Stimulated activated CD8-positive, alpha-beta memory T cell treated with anti-CD3 and anti-CD28 coated beads, Interleukin-12 subunit alpha, Interleukin-12 subunit beta, amount 100 ng/mL, for 24 hours (primary cell): ENCODE measurements around the gene CTDSPL.

Experiments used
- DNase-seq: peaks from one replicate; pipeline ENCODE4 v3.0.0-alpha.2; 2020; ENCODE audit errors: extremely low read depth

Gene CTDSPL

DNA sequence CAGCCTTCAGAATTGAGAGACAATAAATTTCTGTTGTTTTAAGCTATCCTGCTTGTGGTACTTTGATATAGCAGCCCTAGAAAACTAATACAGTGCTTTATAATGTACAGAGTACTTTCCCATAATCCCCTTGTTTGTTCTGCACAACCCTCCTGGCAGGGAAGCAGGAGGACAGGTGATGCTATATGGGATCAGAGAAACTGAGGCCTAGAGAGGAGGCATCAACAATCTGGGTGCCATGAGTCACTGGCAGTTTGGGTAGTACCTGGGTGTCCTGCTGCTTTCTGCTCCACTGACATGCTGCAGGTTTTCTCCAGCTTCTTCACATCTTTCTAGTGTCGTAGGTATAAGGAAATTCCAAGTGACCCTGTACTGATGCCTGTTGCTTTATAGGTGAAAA lies 55.0 kb downstream of the CTDSPL start:
- no peak for DNase-seq

DNA sequence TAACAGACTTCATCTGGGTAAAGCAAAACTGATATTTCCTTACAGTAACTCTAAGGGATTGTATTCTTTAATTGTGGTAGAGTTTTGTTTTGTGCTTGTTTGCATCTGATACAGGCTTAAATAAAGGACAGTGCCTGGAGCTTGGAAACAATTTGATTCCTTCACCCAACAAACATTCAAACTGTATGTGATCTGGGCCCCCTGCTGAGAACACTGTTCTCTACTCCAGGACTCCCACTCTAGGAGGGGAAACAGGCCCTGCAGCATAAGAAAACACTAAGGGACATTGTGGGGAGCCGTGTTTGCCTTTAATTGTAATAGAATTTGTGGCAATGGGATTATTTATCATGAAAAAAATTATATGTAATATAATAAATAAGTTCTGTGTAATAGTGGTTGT lies 56.9 kb downstream of the CTDSPL start:
- DNase-seq = no peak

- DNase-seq = no peak
Measured at GRCh38 chr3:37920156-37920699, 58.5 kb downstream of the CTDSPL start.

GRCh38 chr3:37921025-37921424 lies 59.3 kb downstream of the CTDSPL start:
- DNase-seq = no peak

- no peak for DNase-seq
Measured at GRCh38 chr3:37922721-37923568, 61.3 kb downstream of the CTDSPL start.

DNA sequence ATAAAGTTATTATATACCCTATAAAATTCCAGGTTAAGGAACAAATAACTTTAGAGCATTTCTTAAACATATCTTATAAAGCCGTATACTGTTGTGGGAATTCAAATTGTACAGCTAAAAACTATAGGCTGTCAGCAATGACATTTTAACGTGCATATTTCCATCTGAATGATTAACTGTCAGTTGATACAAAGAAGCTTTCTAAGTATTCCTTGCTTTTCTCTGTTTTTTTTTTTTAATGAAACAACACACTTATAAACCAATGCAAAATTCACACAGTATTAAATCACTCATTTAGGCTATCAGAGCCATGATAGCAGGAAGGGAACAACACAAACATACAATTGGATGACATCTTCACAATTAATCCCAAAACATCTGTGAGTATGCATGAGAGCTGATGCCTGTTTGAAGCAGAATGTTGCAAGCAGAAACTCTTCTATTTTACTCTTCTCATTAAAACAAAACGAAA lies 61.9 kb downstream of the CTDSPL start:
- DNase-seq = no peak

- no peak for DNase-seq
Measured at GRCh38 chr3:37924453-37924852, 62.8 kb downstream of the CTDSPL start.

- DNase-seq = no peak
Measured at GRCh38 chr3:37925157-37925556, 63.5 kb downstream of the CTDSPL start.

DNA sequence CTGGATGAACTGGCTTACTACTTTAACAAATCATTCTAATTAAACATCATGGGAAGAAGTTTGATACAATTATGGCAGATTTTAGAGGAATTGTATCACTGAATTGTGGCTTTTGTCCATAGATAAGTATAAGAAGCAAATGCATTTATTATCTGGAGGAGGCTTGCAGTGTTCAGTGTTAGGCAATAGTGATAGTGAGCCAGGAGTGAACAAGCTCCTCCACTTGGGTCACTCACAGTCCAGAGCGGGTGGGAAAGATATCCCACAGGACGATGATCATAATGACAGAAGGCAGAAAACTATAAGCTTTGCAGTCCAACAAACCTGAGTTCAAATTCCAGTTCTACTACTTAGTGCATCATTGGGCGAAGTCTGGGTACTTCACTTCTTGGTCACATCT lies 64.9 kb downstream of the CTDSPL start:
- no peak for DNase-seq

- DNase-seq = no peak
Measured at GRCh38 chr3:37930495-37930894, 68.8 kb downstream of the CTDSPL start.

DNA sequence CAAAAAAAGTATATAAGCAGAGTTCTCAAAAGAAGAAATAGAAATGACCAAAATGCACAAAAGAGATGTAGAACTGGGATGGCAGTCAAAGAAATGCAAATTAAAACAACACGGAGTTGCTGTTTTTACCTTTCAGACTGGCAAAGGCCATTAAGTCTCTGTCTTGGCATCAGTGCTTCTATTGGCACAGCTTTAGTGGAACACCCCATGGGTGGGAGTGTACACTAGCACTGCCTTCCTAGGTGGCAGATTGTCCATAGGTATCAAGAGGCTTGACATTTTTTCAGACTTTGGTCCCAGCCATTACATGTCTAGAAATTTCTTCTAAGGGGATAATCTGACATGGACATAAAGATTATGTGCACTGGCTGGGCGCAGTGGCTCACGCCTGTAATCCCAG lies 70.8 kb downstream of the CTDSPL start:
- DNase-seq = no peak

DNA sequence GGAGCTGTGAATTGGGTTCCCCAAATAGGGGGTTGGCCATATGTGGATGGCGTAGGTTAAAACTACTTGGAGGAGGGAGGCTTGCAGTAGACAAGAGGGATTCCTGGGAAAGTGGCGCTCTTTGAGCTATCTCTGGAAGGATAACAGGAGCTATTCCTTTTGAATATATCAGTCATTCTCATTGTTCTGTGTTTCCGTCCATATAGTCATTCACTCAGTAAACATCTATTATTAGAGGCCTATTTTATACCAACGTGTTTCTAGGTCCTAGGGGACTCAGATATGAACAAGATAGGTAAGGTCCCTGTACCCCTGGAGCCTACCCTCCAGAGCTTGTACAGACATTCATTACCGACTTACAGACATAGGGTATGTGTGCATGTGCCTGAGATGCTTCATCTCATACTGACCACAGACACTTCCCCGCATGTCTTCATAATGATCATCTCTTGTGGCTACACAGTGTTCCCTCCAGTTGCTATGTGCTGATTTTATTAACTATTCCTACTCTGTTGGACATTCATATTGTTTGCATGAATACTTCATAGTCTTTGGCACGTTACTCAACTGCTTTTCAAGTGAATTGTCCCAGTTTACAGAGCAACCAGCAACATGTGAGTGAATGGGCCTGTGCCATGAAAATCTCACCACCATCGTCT lies 73.1 kb downstream of the CTDSPL start:
- no peak for DNase-seq

DNA sequence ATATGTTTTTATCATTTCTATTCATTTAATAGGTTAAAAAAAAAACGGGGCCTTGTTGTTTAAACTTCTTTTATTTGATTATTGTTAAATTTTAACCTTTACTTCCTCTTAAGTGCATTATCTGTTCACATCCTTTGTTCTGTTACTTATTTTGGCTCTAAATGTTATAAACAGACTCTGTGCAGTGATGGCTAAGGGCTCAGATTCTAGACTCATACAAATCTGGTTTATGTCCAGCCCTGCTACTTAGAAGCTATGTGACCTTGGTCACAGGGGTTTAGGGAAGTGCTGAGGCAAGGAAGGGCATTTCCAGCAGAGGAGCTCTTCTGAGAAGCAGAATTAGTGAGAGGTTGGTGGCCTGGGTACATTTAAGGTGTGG lies 73.6 kb downstream of the CTDSPL start:
- DNase-seq = no peak

DNA sequence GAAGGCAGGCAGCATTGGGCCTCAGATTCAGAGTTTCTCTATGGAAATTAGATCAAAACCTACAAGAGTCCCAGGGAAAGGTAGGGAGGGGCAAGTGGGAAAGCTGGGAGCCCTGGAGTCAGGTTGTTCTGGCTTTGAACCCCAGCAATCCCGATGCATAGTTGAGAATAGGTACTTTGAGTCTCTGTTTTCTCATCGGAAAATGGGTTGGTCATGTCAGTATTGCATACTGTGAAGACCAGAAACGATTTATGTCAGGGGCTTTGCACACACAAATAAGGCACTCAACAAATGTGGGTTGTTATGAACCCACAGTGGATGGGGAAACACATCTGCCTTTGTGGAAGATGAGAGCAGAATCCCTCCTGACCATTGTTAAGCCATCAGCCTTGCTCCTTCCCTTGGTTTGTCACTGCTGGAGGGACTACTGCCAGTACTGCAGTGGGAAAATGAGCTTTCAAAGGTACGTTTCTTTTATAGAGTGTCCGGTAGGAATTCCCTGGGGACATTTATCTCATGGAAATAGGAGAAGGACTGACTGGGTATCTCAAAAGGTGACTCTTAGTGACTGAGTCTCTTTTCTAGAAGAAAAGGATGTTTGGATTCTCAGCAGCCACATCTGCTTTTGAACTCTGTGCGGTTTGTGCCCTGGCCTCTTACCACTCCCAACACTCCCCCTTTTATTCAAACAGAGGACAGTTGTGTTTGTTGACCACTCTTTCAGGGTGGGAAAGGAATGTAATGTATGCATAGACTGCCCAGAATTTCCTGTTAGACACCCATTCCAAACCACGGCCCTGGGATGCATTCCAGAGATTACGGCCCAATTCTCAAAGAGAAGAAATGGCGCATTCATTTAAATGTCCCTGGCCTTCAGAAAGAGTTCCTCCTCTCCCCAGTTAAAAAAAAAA lies 74.3 kb downstream of the CTDSPL start:
- no peak for DNase-seq

GRCh38 chr3:37937156-37937555 lies 75.5 kb downstream of the CTDSPL start:
- DNase-seq = no peak

- no peak for DNase-seq
Measured at GRCh38 chr3:37938011-37938410, 76.3 kb downstream of the CTDSPL start.

- DNase-seq = no peak
Measured at GRCh38 chr3:37940242-37940908, 78.7 kb downstream of the CTDSPL start.

- DNase-seq = no peak
Measured at GRCh38 chr3:37941608-37942508, 80.2 kb downstream of the CTDSPL start.

DNA sequence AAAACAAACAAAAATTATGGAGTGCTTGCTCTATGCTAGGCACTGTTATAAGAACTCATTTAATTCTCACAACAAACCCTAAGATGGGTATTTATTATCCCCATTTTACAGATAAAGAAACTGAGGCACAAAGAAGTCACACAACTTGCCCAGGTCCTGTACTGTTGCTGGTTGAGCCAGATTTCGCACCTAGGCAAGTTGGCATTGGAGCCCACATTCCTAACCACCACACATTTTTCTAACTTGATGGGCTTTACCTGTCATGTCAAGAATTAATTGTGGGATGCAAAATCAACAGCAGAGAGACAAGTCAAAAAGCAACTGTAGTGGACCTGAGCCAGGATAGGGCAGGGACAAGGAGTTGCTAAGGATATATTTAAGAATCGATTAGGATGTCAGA lies 81.0 kb downstream of the CTDSPL start:
- no peak for DNase-seq

DNA sequence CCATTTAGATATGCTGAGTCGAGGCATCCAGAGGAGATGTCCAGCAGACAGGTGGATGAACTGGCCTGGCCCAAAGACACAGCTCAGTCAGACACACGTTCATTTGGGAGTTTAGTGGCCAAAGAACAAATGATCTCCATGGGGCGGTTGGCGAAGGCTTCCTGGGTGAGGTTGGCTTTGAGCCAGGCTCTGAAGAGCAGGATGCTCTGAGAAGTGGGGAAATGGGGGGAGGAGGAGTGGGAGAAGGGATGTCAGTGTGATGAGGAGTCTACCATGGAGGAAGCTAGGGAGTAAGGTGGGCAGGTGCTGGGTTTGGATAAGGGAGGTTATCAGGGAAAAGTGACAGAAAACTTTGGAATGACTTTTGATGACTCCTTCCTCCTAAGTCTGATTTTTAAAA lies 81.4 kb downstream of the CTDSPL start:
- DNase-seq = no peak
